GM12891 (cell line): ENCODE data around the gene KRTAP19-5.

ENCODE experiments used
- PAX5 ChIP-seq: IDR thresholded peaks from 2 replicates; pipeline ENCODE4 v1.6.1; 2011; ENCODE audit warnings: low read length, moderate library complexity, mild to moderate bottlenecking; ENCODE audit not compliant: insufficient read depth, severe bottlenecking
- POLR2A ChIP-seq: IDR thresholded peaks from 2 replicates; pipeline ENCODE4 v1.6.1; 2011; ENCODE audit warnings: low read depth, low read length, control low read depth
- POLR2AphosphoS5 ChIP-seq: IDR thresholded peaks from 2 replicates; pipeline ENCODE4 v1.6.1; 2011; ENCODE audit warnings: low read depth, low read length, control low read depth
- POU2F2 ChIP-seq: IDR thresholded peaks from 2 replicates; pipeline ENCODE4 v1.6.1; 2011; ENCODE audit warnings: low read depth, mild to moderate bottlenecking, control low read depth, low read length, moderate library complexity
- SPI1 ChIP-seq: IDR thresholded peaks from 2 replicates; pipeline ENCODE4 v1.6.1; 2011; ENCODE audit warnings: low read depth, low read length, control low read depth
- TAF1 ChIP-seq: IDR thresholded peaks from 2 replicates; pipeline ENCODE4 v1.6.1; 2011; ENCODE audit warnings: low read depth, low read length, control low read depth

DNA sequence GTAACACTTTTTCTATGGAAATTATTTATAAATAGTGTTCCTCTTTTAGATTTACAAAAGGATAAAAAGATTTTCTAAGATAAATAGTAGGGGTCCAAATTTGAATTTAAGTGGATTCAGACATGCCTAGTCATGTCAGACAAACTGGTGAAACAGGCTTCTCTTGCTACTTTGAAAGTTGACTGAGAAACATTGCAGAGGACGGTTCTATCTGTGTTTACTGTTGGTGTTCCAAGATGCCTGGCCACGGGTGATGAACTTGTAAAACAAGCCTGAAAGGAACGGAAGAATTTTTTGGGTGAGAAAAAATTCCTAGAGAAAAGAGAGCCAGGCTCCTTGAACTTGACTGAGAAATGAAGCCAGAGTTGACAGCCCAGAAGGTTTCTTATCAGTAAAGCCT is 23.9 kb downstream of the KRTAP19-5 start:
- no peak for TF ChIP-seq POLR2AphosphoS5
- TF ChIP-seq POLR2A: no peak
- no peak for TF ChIP-seq POU2F2
- no peak for TF ChIP-seq SPI1
- TF ChIP-seq TAF1: no peak
- no peak for TF ChIP-seq PAX5
